ENCODE measurements around the gene PPP1CB.

The PPP1CB gene

DNA sequence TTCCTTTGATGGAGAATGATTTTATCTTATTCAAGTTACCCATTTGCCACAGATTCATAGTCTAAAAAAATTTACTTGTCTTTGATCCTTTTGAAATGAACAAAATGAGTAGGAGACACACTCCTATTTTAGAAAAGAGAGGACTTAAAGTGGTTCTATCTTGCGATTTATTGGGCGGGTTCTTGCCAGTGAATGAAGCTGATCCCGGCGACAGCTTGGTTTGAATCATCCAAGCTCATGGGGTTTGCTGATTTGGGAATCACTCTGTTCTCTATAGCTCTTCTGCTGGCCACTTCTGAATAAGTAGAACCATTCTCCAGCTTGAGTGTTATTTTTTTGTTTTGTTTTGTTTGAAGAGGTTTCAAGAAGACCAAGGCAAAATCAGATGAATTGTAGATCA is 25.5 kb upstream of the PPP1CB start:
- TF ChIP-seq, protein P1, sequence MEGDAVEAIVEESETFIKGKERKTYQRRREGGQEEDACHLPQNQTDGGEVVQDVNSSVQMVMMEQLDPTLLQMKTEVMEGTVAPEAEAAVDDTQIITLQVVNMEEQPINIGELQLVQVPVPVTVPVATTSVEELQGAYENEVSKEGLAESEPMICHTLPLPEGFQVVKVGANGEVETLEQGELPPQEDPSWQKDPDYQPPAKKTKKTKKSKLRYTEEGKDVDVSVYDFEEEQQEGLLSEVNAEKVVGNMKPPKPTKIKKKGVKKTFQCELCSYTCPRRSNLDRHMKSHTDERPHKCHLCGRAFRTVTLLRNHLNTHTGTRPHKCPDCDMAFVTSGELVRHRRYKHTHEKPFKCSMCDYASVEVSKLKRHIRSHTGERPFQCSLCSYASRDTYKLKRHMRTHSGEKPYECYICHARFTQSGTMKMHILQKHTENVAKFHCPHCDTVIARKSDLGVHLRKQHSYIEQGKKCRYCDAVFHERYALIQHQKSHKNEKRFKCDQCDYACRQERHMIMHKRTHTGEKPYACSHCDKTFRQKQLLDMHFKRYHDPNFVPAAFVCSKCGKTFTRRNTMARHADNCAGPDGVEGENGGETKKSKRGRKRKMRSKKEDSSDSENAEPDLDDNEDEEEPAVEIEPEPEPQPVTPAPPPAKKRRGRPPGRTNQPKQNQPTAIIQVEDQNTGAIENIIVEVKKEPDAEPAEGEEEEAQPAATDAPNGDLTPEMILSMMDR (IDR thresholded peaks at IDR 0.05), result no peak

DNA sequence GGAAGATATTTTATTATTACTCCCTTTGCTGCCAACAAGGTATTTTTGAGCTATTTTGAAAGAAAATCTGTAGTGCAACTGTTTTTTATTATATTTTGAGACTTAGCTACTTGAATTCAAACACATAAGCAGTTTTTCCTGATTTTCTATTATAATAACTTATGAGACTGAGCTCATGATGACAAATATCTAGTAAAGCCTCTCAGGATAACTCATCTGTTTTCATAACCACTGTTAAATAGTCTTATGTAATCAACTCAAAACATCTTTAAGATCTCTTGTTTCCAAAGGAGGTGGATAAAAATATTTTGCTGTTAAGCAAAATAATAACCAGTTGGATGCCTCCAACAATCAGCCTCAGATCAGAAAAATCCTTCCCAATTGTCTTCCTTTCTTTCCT is 21.9 kb upstream of the PPP1CB start:
- TF ChIP-seq, protein P1 (IDR thresholded peaks at IDR 0.05), result no peak

DNA sequence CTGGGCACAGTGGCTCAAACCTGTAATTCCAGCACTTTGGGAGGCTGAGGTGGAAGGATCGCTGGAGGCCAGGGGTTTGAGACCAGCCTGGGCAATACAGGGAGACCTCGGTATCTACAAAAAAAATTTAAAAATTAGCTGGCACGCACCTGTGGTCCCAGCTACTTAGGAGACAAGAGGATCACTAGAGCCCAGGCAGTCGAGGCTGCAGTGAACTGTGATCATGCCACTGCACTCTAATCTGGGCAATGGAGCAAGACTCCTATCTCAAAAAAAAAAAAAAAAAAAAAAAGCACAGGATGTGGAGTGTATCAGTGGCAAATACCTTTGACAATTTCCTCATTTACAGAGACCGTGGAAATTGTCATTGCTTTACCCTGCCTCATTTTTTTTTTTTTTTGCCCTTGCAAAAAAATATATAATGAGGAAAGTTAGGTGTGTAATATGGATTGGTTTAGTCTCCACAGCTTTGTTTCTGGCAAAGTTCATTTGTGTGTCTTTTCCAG is 20.9 kb upstream of the PPP1CB start:
- TF ChIP-seq, protein P1 (IDR thresholded peaks at IDR 0.05), result no peak

DNA sequence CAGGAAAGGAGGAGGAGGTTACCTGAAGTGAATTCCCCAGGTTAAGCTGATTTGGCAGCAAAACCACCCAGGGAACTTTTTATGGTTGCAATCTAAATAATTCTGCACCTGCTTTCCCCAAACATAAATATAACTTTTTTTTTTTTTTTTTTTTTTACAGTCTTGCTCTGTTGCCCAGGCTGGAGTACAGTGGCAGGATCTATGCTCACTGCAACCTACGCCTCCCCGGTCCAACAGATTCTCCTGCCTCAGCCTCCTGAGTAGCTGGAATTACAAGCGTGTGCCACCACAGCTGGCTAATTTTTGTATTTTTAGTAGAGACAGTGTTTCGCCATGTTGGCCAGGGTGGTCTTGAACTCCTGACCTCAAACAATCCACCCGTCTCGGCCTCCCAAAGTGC is 16.1 kb upstream of the PPP1CB start:
- TF ChIP-seq, protein P1 (IDR thresholded peaks at IDR 0.05), result no peak

DNA sequence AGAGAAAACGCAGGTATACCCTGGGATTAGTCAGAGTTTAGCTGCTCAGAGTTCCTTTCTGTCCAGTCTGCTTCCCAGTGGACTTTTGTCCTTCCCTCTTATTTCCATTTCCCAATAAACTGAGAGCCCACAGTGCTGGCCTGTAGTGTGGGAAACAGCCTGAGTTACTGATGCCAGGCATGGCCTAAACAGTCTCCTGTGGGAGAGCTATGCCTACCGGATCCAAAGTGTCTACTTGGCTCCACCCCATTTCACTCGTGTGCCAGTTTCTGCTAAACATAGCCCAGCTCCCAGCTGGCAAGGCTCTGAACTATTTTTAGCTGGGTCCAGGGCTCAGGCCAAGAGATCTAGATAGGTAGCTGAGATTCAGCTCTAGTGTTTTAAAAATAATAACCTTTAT is 15.6 kb upstream of the PPP1CB start:
- TF ChIP-seq, protein P1 (IDR thresholded peaks at IDR 0.05), result no peak

DNA sequence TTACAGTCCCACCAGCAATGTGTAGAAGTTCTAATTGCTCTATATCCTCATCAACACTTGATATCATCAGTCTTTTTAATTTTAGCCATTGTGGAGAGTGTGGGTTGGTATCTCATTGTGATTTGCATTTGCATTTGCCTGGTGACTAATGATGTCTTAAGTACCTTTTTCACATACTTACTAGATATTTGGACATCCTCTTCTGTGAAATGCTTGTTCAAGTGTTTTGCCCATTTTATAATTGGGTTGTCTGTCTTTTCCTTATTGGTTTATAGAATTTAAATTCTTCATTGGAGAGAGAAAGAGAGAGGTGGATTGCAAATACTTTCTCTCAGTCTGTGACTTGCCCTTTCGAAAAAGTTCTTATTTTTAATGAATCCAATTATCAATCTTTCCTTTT is 14.0 kb upstream of the PPP1CB start:
- TF ChIP-seq, protein P1 (IDR thresholded peaks at IDR 0.05), result no peak

DNA sequence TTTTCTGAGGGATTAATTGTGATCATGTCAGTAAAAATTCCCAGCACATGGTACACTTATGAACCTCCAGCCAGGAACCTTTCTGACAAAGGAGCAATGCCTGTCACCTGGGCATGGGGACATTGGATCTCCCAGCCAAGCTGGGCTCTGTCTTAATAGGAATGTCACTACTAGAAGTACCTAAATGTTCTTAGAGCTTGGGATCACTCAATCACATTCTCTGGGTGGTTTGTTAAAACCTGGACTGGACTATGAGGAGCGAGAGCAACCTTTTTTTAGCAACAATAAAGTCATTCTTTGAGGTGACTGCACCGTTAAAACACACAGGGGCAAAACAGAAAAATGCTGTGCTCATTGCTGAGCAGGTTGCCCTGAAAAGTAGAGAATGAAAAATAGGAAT is 6.4 kb upstream of the PPP1CB start:
- TF ChIP-seq, protein P1 (IDR thresholded peaks at IDR 0.05), result no peak

DNA sequence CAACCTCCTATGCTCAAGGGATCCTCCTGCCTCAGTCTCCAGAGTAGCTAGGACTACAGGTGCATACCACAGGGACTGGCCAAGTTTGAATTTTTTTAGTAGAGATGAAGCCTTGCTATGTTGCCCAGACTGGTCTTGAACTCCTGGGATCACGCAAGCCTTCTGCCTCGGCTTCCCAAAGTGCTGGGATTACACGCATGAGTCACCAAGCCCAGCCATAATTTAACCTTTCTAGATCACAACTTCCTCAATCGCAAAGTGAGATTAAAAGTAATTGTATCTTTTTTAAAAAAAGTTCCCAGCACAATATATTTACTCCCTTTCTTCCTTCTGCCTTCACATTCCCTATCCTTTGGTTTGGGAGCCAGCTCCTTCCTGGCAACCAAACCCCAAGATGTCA is 5.8 kb upstream of the PPP1CB start:
- TF ChIP-seq, protein P1 (IDR thresholded peaks at IDR 0.05), result no peak
